CD14-positive monocyte (primary cell): ENCODE results near the gene GPR12. TPM values are rescaled to one million over a fixed set of nuclear protein-coding genes. Genes with fewer than 3 reads are reported as not detected.

Experiments
- DNase-seq, 3 donors: peaks; one replicate each; pipeline ENCODE4 v3.0.0-alpha.2; 2011 to 2022
- H2AFZ ChIP-seq: 2 replicates; pipeline ENCODE4 v1.6.0; 2012; ENCODE audit warnings: mild to moderate bottlenecking, low read depth, low read length, inconsistent platforms; ENCODE audit not compliant: insufficient read depth, poor library complexity, severe bottlenecking
- H3K27ac ChIP-seq, 2 donors: 1 replicate in 1 of 2; 2 replicates in 1 of 2; pipeline ENCODE4 v1.5.1; 2012 to 2013; ENCODE audit warnings: low read length in 2 of 2, control low read depth in 1 of 2, inconsistent platforms in 1 of 2, low read depth in 1 of 2, mild to moderate bottlenecking in 1 of 2
- H3K27me3 ChIP-seq, 2 donors: one replicate each; pipeline versions ENCODE4 v1.6.0 to v1.6.1; 2011 to 2013; ENCODE audit warnings: low read length in 2 of 2; ENCODE audit not compliant: control insufficient read depth in 2 of 2, insufficient read depth in 2 of 2
- H3K36me3 ChIP-seq, 2 donors: replicated peaks in 1 of 2; 1 replicate in 1 of 2; 2 replicates in 1 of 2; pipeline versions ENCODE4 v1.5.1 to v1.6.1; 2012 to 2013; ENCODE audit warnings: low read length in 2 of 2, control low read depth in 1 of 2, inconsistent platforms in 1 of 2, mild to moderate bottlenecking in 1 of 2; ENCODE audit not compliant: insufficient read depth in 2 of 2, control insufficient read depth in 1 of 2
- H3K4me1 ChIP-seq, 2 donors: 1 replicate in 1 of 2; 2 replicates in 1 of 2; pipeline versions ENCODE4 v1.5.1 to v1.6.1; 2012 to 2013; ENCODE audit warnings: low read length in 2 of 2, control low read depth in 1 of 2, inconsistent platforms in 1 of 2, mild to moderate bottlenecking in 1 of 2, moderate library complexity in 1 of 2; ENCODE audit not compliant: insufficient read depth in 2 of 2, control insufficient read depth in 1 of 2
- H3K4me2 ChIP-seq: replicated peaks from 2 replicates; pipeline ENCODE3; 2012; ENCODE audit warnings: low read length, moderate library complexity, mild to moderate bottlenecking; ENCODE audit not compliant: poor library complexity, severe bottlenecking; ENCODE audit errors: extremely low read depth
- H3K4me3 ChIP-seq, 3 experiments: fragments of 200-600 bp in 1 of 3; sonication (generic) in 1 of 3; replicated peaks in 1 of 3; 1 replicate in 2 of 3; 2 replicates in 1 of 3; pipeline ENCODE4 v1.5.1; 2011 to 2013; ENCODE audit warnings: low read length in 3 of 3, mild to moderate bottlenecking in 3 of 3, control low read depth in 2 of 3, low read depth in 2 of 3, inconsistent platforms in 1 of 3, moderate library complexity in 1 of 3
- H3K79me2 ChIP-seq: 2 replicates; pipeline ENCODE4 v1.6.0; 2012; ENCODE audit warnings: mild to moderate bottlenecking, control low read depth, inconsistent platforms, low read length, moderate library complexity; ENCODE audit not compliant: insufficient read depth
- H3K9ac ChIP-seq: 2 replicates; pipeline ENCODE4 v1.6.0; 2017; ENCODE audit warnings: low read length, mild to moderate bottlenecking; ENCODE audit not compliant: insufficient read depth, poor library complexity, severe bottlenecking
- H3K9me3 ChIP-seq, 2 donors: replicated peaks in 1 of 2; 1 replicate in 1 of 2; 2 replicates in 1 of 2; pipeline versions ENCODE4 v1.5.1 to v1.6.1; 2012 to 2013; ENCODE audit warnings: low read length in 2 of 2, control low read depth in 1 of 2; ENCODE audit not compliant: control insufficient read depth in 1 of 2, insufficient read depth in 1 of 2
- H4K20me1 ChIP-seq: 2 replicates; pipeline ENCODE4 v1.6.0; 2012; ENCODE audit warnings: mild to moderate bottlenecking, low read length, control low read depth, moderate library complexity; ENCODE audit not compliant: insufficient read depth
- H3K27ac Mint-ChIP-seq, 7 donors: one replicate each; pipeline ENCODE4 v1.8.0; 2020; ENCODE audit warnings: mild to moderate bottlenecking in 7 of 7, mixed read lengths in 7 of 7, moderate library complexity in 6 of 7, inconsistent platforms in 2 of 7
- H3K27me3 Mint-ChIP-seq, 3 donors: one replicate each; pipeline ENCODE4 v1.8.0; 2021 to 2022; ENCODE audit warnings: low read depth in 3 of 3, mild to moderate bottlenecking in 3 of 3, mixed read lengths in 3 of 3, moderate library complexity in 3 of 3, inconsistent platforms in 1 of 3
- H3K36me3 Mint-ChIP-seq, 2 donors: one replicate each; pipeline ENCODE4 v1.8.0; 2020; ENCODE audit warnings: mixed read lengths in 2 of 2, inconsistent platforms in 1 of 2, mild to moderate bottlenecking in 1 of 2
- H3K4me1 Mint-ChIP-seq: one replicate; pipeline ENCODE4 v1.8.0; 2020; ENCODE audit warnings: mild to moderate bottlenecking, mixed read lengths
- H3K4me3 Mint-ChIP-seq, 2 donors: one replicate each; pipeline ENCODE4 v1.8.0; 2020; ENCODE audit warnings: mild to moderate bottlenecking in 2 of 2, mixed read lengths in 2 of 2, moderate library complexity in 1 of 2
- H3K9me3 Mint-ChIP-seq, 7 donors: one replicate each; pipeline ENCODE4 v1.8.0; 2020 to 2022; ENCODE audit warnings: mixed read lengths in 7 of 7, mild to moderate bottlenecking in 6 of 7, moderate library complexity in 6 of 7, inconsistent platforms in 2 of 7
- CTCF ChIP-seq: fragments of 200-600 bp; IDR thresholded peaks from one replicate; pipeline ENCODE4 v1.8.0; 2022; ENCODE audit warnings: antibody characterized with exemption, mild to moderate bottlenecking
- WGBS: methylation state at CpG from one replicate; pipeline ENCODE4 v1.1.5; 2013; ENCODE audit warnings: missing lambda C conversion rate; ENCODE audit not compliant: insufficient coverage; 5-methylcytosine and 5-hydroxymethylcytosine counted together
- intact Hi-C, 2 donors: fragments of 100-400 bp; cut with micrococcal nuclease; formaldehyde crosslinking; loops; one replicate each; pipeline versions ENCODE4 v1.15.0 to v1.15.1; 2023
- polyA plus RNA-seq, 3 donors: library from polyadenylated mRNA; depleted of rRNA in 1 of 3; unstranded in 2 of 3; stranded (reverse) in 1 of 3; fragments of 300-500 nt in 2 of 3; fragments of >200 nt in 1 of 3; fragmentation: Illumina TruSeq in 2 of 3; gene quantifications; 1 replicate in 2 of 3; 2 replicates in 1 of 3; pipeline ENCODE4 v1.2.3, GENCODE V29; 2012 to 2021

Gene GPR12
- polyA plus RNA-seq, 3 donors = not detected

GRCh38 chr13:26749285-26749684 lies 11.3 kb downstream of the GPR12 start:
- intact Hi-C loops = no loop called here
- no peak overlapping the region for H3K4me3 ChIP-seq
- no peak for DNase-seq
- H2AFZ ChIP-seq = no peak overlapping the region
- H3K4me1 ChIP-seq = no peaks in the 10 kb centered on the region
- Mint-ChIP-seq H3K9me3 (no peaks in the 10 kb centered on the region), H3K27me3 (peaks cover 2 to 12% (median 10%) of the 10 kb centered on the region in 3 donors), H3K27ac (no peak overlapping the region), H3K4me3 (no peak overlapping the region), H3K4me1 (no peaks in the 10 kb centered on the region), H3K36me3 (no peaks in the 10 kb centered on the region)
- no peaks in the 10 kb centered on the region for H3K79me2 ChIP-seq
- no peak overlapping the region for H3K27ac ChIP-seq
- H3K9me3 ChIP-seq = no peaks in the 10 kb centered on the region
- H3K36me3 ChIP-seq = no peaks in the 10 kb centered on the region
- no CpG with 5 or more reads among the region's 8 CpGs for WGBS
- TF ChIP-seq CTCF = no peak
- no peak overlapping the region for H3K9ac ChIP-seq
- no peak overlapping the region for H3K4me2 ChIP-seq
- no peaks in the 10 kb centered on the region for H4K20me1 ChIP-seq
- no peaks in the 10 kb centered on the region for H3K27me3 ChIP-seq

DNA sequence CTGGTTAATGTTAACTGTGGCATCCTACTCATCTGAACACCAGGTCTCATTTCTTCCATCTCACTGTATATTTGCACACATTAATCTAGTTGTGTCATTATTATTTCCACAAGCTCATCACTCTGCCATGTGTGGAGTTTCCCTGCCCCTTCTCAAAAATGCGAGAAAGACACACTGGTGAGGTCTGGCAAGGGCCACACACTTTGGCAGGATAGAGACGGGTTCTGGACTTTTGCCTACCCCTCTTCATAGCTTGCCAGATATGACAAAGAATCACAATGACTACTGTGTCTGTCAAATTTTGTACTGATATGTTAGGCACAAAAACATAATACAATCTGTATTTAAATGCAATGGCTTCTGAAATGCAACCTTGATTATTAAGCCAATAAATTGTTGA lies 12.9 kb downstream of the GPR12 start:
- intact Hi-C loops = no loop called here
- no peak overlapping the region for H3K9ac ChIP-seq
- Mint-ChIP-seq H3K27ac (no peak overlapping the region), H3K9me3 (no peaks in the 10 kb centered on the region), H3K27me3 (peaks cover 7 to 21% (median 21%) of the 10 kb centered on the region in 3 donors), H3K36me3 (no peaks in the 10 kb centered on the region), H3K4me3 (no peak overlapping the region), H3K4me1 (no peaks in the 10 kb centered on the region)
- H3K79me2 ChIP-seq = no peaks in the 10 kb centered on the region
- H4K20me1 ChIP-seq = no peaks in the 10 kb centered on the region
- WGBS = no CpG with 5 or more reads among the region's 2 CpGs
- no peak for DNase-seq
- H3K4me1 ChIP-seq = no peaks in the 10 kb centered on the region
- no peaks in the 10 kb centered on the region for H3K36me3 ChIP-seq
- no peak overlapping the region for H3K27ac ChIP-seq
- no peak overlapping the region for H2AFZ ChIP-seq
- peaks cover 0 to 5% of the 10 kb centered on the region in 2 donors for H3K27me3 ChIP-seq
- H3K9me3 ChIP-seq = no peaks in the 10 kb centered on the region
- TF ChIP-seq CTCF = no peak
- no peak overlapping the region for H3K4me3 ChIP-seq
- no peak overlapping the region for H3K4me2 ChIP-seq
